GM18858 (cell line): ENCODE measurements around the gene FAM237B.
"Not testable (repeated sequence)": the region's sequence is repeated elsewhere in the genome, so short reads cannot be mapped to it uniquely, and the experiment has no call there.

Experiments
- ATAC-seq: cut with Tn5 transposase; IDR thresholded peaks from one replicate; pipeline ENCODE4 v1.9.1; 2021; ENCODE audit not compliant: unreplicated experiment

The FAM237B gene

GRCh38 chr7:90320801-90321494, at the start of gene FAM237B:
TSS of gene FAM237B (minus strand) at chr7:90321304. CDS start at chr7:90319748, 1,556 bp downstream.
- no peak for ATAC-seq

- no peak for ATAC-seq
These were observed 30.9 kb upstream of the FAM237B start for GRCh38 chr7:90351987-90352386.

GRCh38 chr7:90350032-90350431, 28.9 kb upstream of the FAM237B start:
- not testable (repeated sequence) for ATAC-seq

GRCh38 chr7:90349305-90349704, 28.2 kb upstream of the FAM237B start:
- ATAC-seq, result no peak

GRCh38 chr7:90347759-90348158, 26.7 kb upstream of the FAM237B start:
- no peak for ATAC-seq

GRCh38 chr7:90346336-90347125, 25.4 kb upstream of the FAM237B start, which contains the start of gene GTPBP10:
TSS of gene GTPBP10 (plus strand) at chr7:90346716. CDS start at chr7:90346742, 26 bp downstream.
- ATAC-seq, result peak; percentile 91

- peak; percentile 6 for ATAC-seq
These were observed 24.7 kb upstream of the FAM237B start for GRCh38 chr7:90345595-90346335.

GRCh38 chr7:90345016-90345415, 23.9 kb upstream of the FAM237B start:
- ATAC-seq, result no peak

- no peak for ATAC-seq
These were observed 16.0 kb upstream of the FAM237B start for GRCh38 chr7:90337106-90337505.

GRCh38 chr7:90334926-90335325, 13.8 kb upstream of the FAM237B start:
- not testable (repeated sequence) for ATAC-seq

GRCh38 chr7:90334193-90334843, 13.2 kb upstream of the FAM237B start:
- ATAC-seq, result no peak

- ATAC-seq, result no peak
These were observed 5.4 kb upstream of the FAM237B start for GRCh38 chr7:90326500-90326899.

- no peak for ATAC-seq
These were observed 1.7 kb upstream of the FAM237B start for GRCh38 chr7:90322837-90323236.

- ATAC-seq, result no peak
These were observed 695 bp downstream of the FAM237B start for GRCh38 chr7:90320418-90320800.

- no peak for ATAC-seq
These were observed 1.1 kb downstream of the FAM237B start for GRCh38 chr7:90320014-90320413.

GRCh38 chr7:90313907-90314306, 7.2 kb downstream of the FAM237B start:
- ATAC-seq, result no peak

GRCh38 chr7:90312745-90313144, 8.4 kb downstream of the FAM237B start:
- no peak for ATAC-seq

GRCh38 chr7:90311175-90311574, 9.9 kb downstream of the FAM237B start:
- no peak for ATAC-seq

- no peak for ATAC-seq
These were observed 11.2 kb downstream of the FAM237B start for GRCh38 chr7:90309872-90310271.

GRCh38 chr7:90303241-90303640, 17.9 kb downstream of the FAM237B start:
- ATAC-seq, result no peak
